Neural progenitor cell (in vitro differentiated cells): ENCODE measurements around the gene GNG14.

Source experiments
- EZH2 ChIP-seq: fragments of 200-600 bp; sonication (generic); IDR thresholded peaks from 2 replicates; pipeline ENCODE4 v1.6.1; 2017; ENCODE audit warnings: antibody characterized with exemption, mild to moderate bottlenecking, moderate library complexity
- EZH2phosphoT487 ChIP-seq: fragments of 200-600 bp; sonication (generic); IDR thresholded peaks from 2 replicates; pipeline ENCODE4 v1.6.1; 2017; ENCODE audit warnings: antibody characterized with exemption
- TF ChIP-seq, protein P1 (sequence below): fragments of 200-600 bp; sonication (generic); IDR thresholded peaks from 2 replicates; pipeline ENCODE4 v1.5.1; 2017; ENCODE audit warnings: antibody characterized with exemption, mild to moderate bottlenecking

DNA sequence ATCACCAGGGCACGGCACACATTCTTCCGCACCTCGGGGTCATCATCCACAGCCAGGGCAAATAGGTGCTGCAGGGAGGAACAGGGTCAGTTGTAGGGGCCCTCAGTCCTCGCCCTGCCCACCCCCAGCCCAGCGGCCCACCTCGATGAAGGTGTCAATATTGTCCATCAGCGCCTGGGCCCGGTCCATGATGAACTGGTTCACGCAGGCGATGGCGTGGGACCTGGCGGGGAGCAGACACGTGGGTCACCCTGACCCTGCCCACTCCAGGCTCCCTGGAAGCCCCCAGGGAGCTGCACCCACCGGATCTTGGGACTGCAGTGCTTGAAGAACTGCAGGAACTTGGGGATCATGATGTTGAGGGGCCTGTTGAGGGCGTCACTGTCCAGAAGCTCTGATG, 27.3 kb downstream of the GNG14 start:
- TF ChIP-seq, protein P1, sequence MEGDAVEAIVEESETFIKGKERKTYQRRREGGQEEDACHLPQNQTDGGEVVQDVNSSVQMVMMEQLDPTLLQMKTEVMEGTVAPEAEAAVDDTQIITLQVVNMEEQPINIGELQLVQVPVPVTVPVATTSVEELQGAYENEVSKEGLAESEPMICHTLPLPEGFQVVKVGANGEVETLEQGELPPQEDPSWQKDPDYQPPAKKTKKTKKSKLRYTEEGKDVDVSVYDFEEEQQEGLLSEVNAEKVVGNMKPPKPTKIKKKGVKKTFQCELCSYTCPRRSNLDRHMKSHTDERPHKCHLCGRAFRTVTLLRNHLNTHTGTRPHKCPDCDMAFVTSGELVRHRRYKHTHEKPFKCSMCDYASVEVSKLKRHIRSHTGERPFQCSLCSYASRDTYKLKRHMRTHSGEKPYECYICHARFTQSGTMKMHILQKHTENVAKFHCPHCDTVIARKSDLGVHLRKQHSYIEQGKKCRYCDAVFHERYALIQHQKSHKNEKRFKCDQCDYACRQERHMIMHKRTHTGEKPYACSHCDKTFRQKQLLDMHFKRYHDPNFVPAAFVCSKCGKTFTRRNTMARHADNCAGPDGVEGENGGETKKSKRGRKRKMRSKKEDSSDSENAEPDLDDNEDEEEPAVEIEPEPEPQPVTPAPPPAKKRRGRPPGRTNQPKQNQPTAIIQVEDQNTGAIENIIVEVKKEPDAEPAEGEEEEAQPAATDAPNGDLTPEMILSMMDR = no peak
- TF ChIP-seq EZH2 (no peak), EZH2phosphoT487 (no peak)
